SK-N-SH (cell line): ENCODE data around the gene RIPK4. TPM values are rescaled to one million over a fixed set of nuclear protein-coding genes. Genes with fewer than 3 reads are reported as not detected.

Experiments
- CTCF ChIA-PET: fragments of 300-600, 350-600 bp; formaldehyde crosslinking; extraction: SDS; loops from one replicate; lab custom pipeline; 2021; lab: Yijun Ruan, JAX
- POLR2A ChIA-PET: fragments of 350-600 bp; sonication (Branson Sonifier 250); formaldehyde crosslinking; extraction: SDS; loops from one replicate; lab custom pipeline; 2020; ENCODE audit warnings: antibody characterized with exemption, inconsistent platforms; lab: Yijun Ruan, JAX
- DNase-seq: peaks from one replicate; pipeline ENCODE4 v3.0.0; 2012
- H2AFZ ChIP-seq: fragments of 200-600 bp; sonication (generic); 2 replicates; pipeline ENCODE4 v1.8.1; 2016; ENCODE audit warnings: antibody characterized with exemption, mild to moderate bottlenecking, low read depth
- H3F3A ChIP-seq: fragments of 200-600 bp; sonication (generic); replicated peaks from 2 replicates; pipeline ENCODE3; 2016; ENCODE audit warnings: antibody characterized with exemption, mild to moderate bottlenecking; ENCODE audit not compliant: insufficient read depth
- H3K27ac ChIP-seq, 2 experiments: fragments of 200-500 bp in 1 of 2; fragments of 200-600 bp in 1 of 2; sonication (Bioruptor generic) in 1 of 2; sonication (generic), shearing (Covaris generic) in 1 of 2; 2 replicates each; pipeline versions ENCODE4 v1.5.1 to v1.6.1; 2014 to 2016; ENCODE audit warnings: low read depth in 2 of 2, inconsistent platforms in 1 of 2, low read length in 1 of 2, mild to moderate bottlenecking in 1 of 2, mixed read lengths in 1 of 2
- H3K27me3 ChIP-seq: fragments of 200-600 bp; sonication (generic), shearing (Covaris generic); 2 replicates; pipeline ENCODE4 v1.6.1; 2016; ENCODE audit warnings: mixed run types; ENCODE audit not compliant: insufficient read depth
- H3K36me3 ChIP-seq, 2 experiments: fragments of 200-500 bp in 1 of 2; fragments of 200-600 bp in 1 of 2; sonication (Bioruptor generic) in 1 of 2; sonication (generic) in 1 of 2; replicated peaks in 1 of 2; 2 replicates each; pipeline versions ENCODE3 to v1.5.1; 2014 to 2016; ENCODE audit warnings: low read length in 1 of 2, mild to moderate bottlenecking in 1 of 2; ENCODE audit not compliant: insufficient read depth in 2 of 2, control insufficient read depth in 1 of 2
- H3K4me1 ChIP-seq, 2 experiments: fragments of 200-500 bp in 1 of 2; fragments of 200-600 bp in 1 of 2; sonication (Bioruptor generic) in 1 of 2; sonication (generic), shearing (Covaris generic) in 1 of 2; 2 replicates each; pipeline versions ENCODE4 v1.5.1 to v1.6.1; 2014 to 2016; ENCODE audit warnings: low read depth in 1 of 2, low read length in 1 of 2, mixed run types in 1 of 2; ENCODE audit not compliant: insufficient read depth in 2 of 2, control insufficient read depth in 1 of 2
- H3K4me2 ChIP-seq: fragments of 200-600 bp; sonication (generic), shearing (Covaris generic); 2 replicates; pipeline ENCODE4 v1.6.1; 2017; ENCODE audit warnings: mixed run types
- H3K4me3 ChIP-seq, 2 experiments: fragments of 200-500 bp in 1 of 2; fragments of 200-600 bp in 1 of 2; sonication (Bioruptor generic) in 1 of 2; sonication (generic), shearing (Covaris generic) in 1 of 2; 2 replicates each; pipeline versions ENCODE4 v1.5.1 to v1.8.1; 2014 to 2016; ENCODE audit warnings: low read depth in 2 of 2, inconsistent platforms in 1 of 2, low read length in 1 of 2, mild to moderate bottlenecking in 1 of 2, mixed read lengths in 1 of 2, moderate library complexity in 1 of 2
- H3K79me2 ChIP-seq: fragments of 200-600 bp; sonication (generic); 2 replicates; pipeline ENCODE4 v1.8.1; 2017; ENCODE audit warnings: mild to moderate bottlenecking; ENCODE audit not compliant: insufficient read depth
- H3K9ac ChIP-seq: fragments of 200-600 bp; sonication (generic); 2 replicates; pipeline ENCODE4 v1.6.1; 2017; ENCODE audit warnings: mixed run types
- H3K9me2 ChIP-seq: fragments of 200-600 bp; sonication (generic); 2 replicates; pipeline ENCODE4 v1.6.1; 2017; ENCODE audit warnings: mixed run types
- H3K9me3 ChIP-seq: fragments of 200-600 bp; sonication (generic); 2 replicates; pipeline ENCODE4 v1.6.1; 2017; ENCODE audit warnings: mixed run types, mild to moderate bottlenecking, moderate library complexity
- H4K20me1 ChIP-seq: fragments of 200-600 bp; sonication (generic); 2 replicates; pipeline ENCODE4 v1.6.1; 2017; ENCODE audit warnings: mild to moderate bottlenecking, mixed run types; ENCODE audit not compliant: insufficient read depth
- ELF1 ChIP-seq: IDR thresholded peaks from 2 replicates; pipeline ENCODE4 v1.4.0; 2012
- EP300 ChIP-seq, 2 experiments: IDR thresholded peaks; 2 replicates each; pipeline versions ENCODE4 v1.4.0 to v1.6.1; 2012; ENCODE audit warnings: borderline replicate concordance in 1 of 2, low read depth in 1 of 2, low read length in 1 of 2
- FOSL2 ChIP-seq: IDR thresholded peaks from 2 replicates; pipeline ENCODE4 v1.4.0; 2012; ENCODE audit warnings: low read depth, mild to moderate bottlenecking, moderate library complexity, borderline replicate concordance
- FOXJ3 ChIP-seq: sonication (generic); formaldehyde crosslinking; IDR thresholded peaks from 2 replicates; pipeline ENCODE4 v1.5.1; 2020; ENCODE audit warnings: mild to moderate bottlenecking, missing genetic modification reagents
- GABPA ChIP-seq: IDR thresholded peaks from 2 replicates; pipeline ENCODE4 v1.4.0; 2012; ENCODE audit warnings: low read depth, mild to moderate bottlenecking
- IRF3 ChIP-seq: fragments of 150-350 bp; IDR thresholded peaks from 2 replicates; pipeline ENCODE4 v1.6.1; 2016; ENCODE audit warnings: mild to moderate bottlenecking, low read depth, low read length
- MAX ChIP-seq: IDR thresholded peaks from 2 replicates; pipeline ENCODE4 v1.4.0; 2012; ENCODE audit warnings: low read depth
- MEF2A ChIP-seq: IDR thresholded peaks from 2 replicates; pipeline ENCODE4 v1.4.0; 2012; ENCODE audit warnings: low read depth, borderline replicate concordance
- MXI1 ChIP-seq: IDR thresholded peaks from 2 replicates; pipeline ENCODE4 v1.6.1; 2012; ENCODE audit warnings: mild to moderate bottlenecking, low read depth, low read length, improper control_type of control experiment
- NFIC ChIP-seq: IDR thresholded peaks from 2 replicates; pipeline ENCODE4 v1.4.0; 2012; ENCODE audit warnings: borderline replicate concordance
- RAD21 ChIP-seq: IDR thresholded peaks from 2 replicates; pipeline ENCODE4 v1.6.1; 2012; ENCODE audit warnings: mild to moderate bottlenecking, low read length
- RCOR1 ChIP-seq: fragments of 150-350 bp; IDR thresholded peaks from 2 replicates; pipeline ENCODE4 v1.6.1; 2017; ENCODE audit warnings: antibody characterized with exemption, low read length
- RXRA ChIP-seq: IDR thresholded peaks from 2 replicates; pipeline ENCODE4 v1.4.0; 2012; ENCODE audit warnings: low read depth, mild to moderate bottlenecking, borderline replicate concordance
- SIN3A ChIP-seq: IDR thresholded peaks from 2 replicates; pipeline ENCODE4 v1.6.1; 2012; ENCODE audit warnings: low read depth, mild to moderate bottlenecking, low read length, moderate library complexity, borderline replicate concordance
- SMC3 ChIP-seq: IDR thresholded peaks from 2 replicates; pipeline ENCODE4 v1.6.1; 2012; ENCODE audit warnings: low read depth, low read length, improper control_type of control experiment
- TEAD4 ChIP-seq: IDR thresholded peaks from 2 replicates; pipeline ENCODE4 v1.4.0; 2012; ENCODE audit warnings: mild to moderate bottlenecking, borderline replicate concordance; ENCODE audit not compliant: insufficient read depth
- WGBS: methylation state at CpG from one replicate; pipeline ENCODE4 v1.1.6; 2017; ENCODE audit warnings: low lambda C conversion rate; 5-methylcytosine and 5-hydroxymethylcytosine counted together
- polyA plus RNA-seq, 3 experiments: library from polyadenylated mRNA; depleted of rRNA; stranded (reverse); fragments of >200 nt; gene quantifications; 2 replicates each; pipeline ENCODE4 v1.2.3, GENCODE V29; 2012
- TF ChIP-seq, protein P1 (sequence below): IDR thresholded peaks from 2 replicates; pipeline ENCODE4 v1.6.1; 2012; ENCODE audit warnings: mild to moderate bottlenecking, low read depth, low read length, moderate library complexity
- TF ChIP-seq, protein P2 (sequence below): fragments of 150-350 bp; IDR thresholded peaks from 2 replicates; pipeline ENCODE4 v1.6.1; 2017; ENCODE audit warnings: antibody characterized with exemption, low read length, low read depth, borderline replicate concordance
- TF ChIP-seq, protein P3 (sequence below): IDR thresholded peaks from 2 replicates; pipeline ENCODE4 v1.4.0; 2012; ENCODE audit warnings: low read depth, borderline replicate concordance
- TF ChIP-seq, protein P4 (sequence below): IDR thresholded peaks from 2 replicates; pipeline ENCODE4; 2012

The RIPK4 gene
- polyA plus RNA-seq, 1 of the 3 experiments (the other 2 are of a cell fraction) = 11.0 TPM

GRCh38 chr21:41805038-41805437, 38.2 kb upstream of the RIPK4 start:
- no peak overlapping the region for H3K9ac ChIP-seq
- H3K79me2 ChIP-seq = no peaks in the 10 kb centered on the region
- TF ChIP-seq, protein P1, sequence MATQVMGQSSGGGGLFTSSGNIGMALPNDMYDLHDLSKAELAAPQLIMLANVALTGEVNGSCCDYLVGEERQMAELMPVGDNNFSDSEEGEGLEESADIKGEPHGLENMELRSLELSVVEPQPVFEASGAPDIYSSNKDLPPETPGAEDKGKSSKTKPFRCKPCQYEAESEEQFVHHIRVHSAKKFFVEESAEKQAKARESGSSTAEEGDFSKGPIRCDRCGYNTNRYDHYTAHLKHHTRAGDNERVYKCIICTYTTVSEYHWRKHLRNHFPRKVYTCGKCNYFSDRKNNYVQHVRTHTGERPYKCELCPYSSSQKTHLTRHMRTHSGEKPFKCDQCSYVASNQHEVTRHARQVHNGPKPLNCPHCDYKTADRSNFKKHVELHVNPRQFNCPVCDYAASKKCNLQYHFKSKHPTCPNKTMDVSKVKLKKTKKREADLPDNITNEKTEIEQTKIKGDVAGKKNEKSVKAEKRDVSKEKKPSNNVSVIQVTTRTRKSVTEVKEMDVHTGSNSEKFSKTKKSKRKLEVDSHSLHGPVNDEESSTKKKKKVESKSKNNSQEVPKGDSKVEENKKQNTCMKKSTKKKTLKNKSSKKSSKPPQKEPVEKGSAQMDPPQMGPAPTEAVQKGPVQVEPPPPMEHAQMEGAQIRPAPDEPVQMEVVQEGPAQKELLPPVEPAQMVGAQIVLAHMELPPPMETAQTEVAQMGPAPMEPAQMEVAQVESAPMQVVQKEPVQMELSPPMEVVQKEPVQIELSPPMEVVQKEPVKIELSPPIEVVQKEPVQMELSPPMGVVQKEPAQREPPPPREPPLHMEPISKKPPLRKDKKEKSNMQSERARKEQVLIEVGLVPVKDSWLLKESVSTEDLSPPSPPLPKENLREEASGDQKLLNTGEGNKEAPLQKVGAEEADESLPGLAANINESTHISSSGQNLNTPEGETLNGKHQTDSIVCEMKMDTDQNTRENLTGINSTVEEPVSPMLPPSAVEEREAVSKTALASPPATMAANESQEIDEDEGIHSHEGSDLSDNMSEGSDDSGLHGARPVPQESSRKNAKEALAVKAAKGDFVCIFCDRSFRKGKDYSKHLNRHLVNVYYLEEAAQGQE = no peak
- TF ChIP-seq ELF1 (no peak), RCOR1 (no peak), SMC3 (no peak), MXI1 (no peak), SIN3A (no peak), RXRA (no peak), NFIC (no peak), FOSL2 (no peak), EP300 (IDR thresholded peaks at IDR 0.05; ENCODE audit: borderline replicate concordance in 1 of 2, low read depth in 1 of 2, low read length in 1 of 2) (no peak), MAX (no peak)
- TF ChIP-seq, protein P2, sequence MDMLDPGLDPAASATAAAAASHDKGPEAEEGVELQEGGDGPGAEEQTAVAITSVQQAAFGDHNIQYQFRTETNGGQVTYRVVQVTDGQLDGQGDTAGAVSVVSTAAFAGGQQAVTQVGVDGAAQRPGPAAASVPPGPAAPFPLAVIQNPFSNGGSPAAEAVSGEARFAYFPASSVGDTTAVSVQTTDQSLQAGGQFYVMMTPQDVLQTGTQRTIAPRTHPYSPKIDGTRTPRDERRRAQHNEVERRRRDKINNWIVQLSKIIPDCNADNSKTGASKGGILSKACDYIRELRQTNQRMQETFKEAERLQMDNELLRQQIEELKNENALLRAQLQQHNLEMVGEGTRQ = no peak
- H3K27ac ChIP-seq = no peak overlapping the region
- no peaks in the 10 kb centered on the region for H3F3A ChIP-seq
- H3K9me3 ChIP-seq = no peaks in the 10 kb centered on the region
- peaks cover 3 to 19% of the 10 kb centered on the region in 2 experiments for H3K36me3 ChIP-seq
- H4K20me1 ChIP-seq = no peaks in the 10 kb centered on the region
- H3K4me2 ChIP-seq = no peak overlapping the region
- no peak overlapping the region for H3K4me3 ChIP-seq
- H3K27me3 ChIP-seq = no peaks in the 10 kb centered on the region
- CTCF ChIA-PET = interaction anchor here (1.3 to 1.9 kb wide), 2 partner anchors 12 to 313 kb away, joined by 4 to 8 read pairs; no protein-coding TSS in a partner anchor
- no peak for DNase-seq
- no peak overlapping the region for H2AFZ ChIP-seq
- 93% methylated on average over 10 of the region's 10 CpGs for WGBS
- no peaks in the 10 kb centered on the region for H3K9me2 ChIP-seq
- POLR2A ChIA-PET = no interaction called here
- no peaks in the 10 kb centered on the region for H3K4me1 ChIP-seq

- H3F3A ChIP-seq = no peaks in the 10 kb centered on the region
- no peaks in the 10 kb centered on the region for H3K9me2 ChIP-seq
- no peak for DNase-seq
- WGBS = 91% methylated on average over 3 of the region's 10 CpGs
- H3K9me3 ChIP-seq = no peaks in the 10 kb centered on the region
- H3K4me2 ChIP-seq = no peak overlapping the region
- H3K4me1 ChIP-seq = no peaks in the 10 kb centered on the region
- no peak overlapping the region for H3K4me3 ChIP-seq
- no peak overlapping the region for H2AFZ ChIP-seq
- H3K27me3 ChIP-seq = no peaks in the 10 kb centered on the region
- no peak overlapping the region for H3K27ac ChIP-seq
- POLR2A ChIA-PET = no interaction called here
- peaks cover 3 to 21% of the 10 kb centered on the region in 2 experiments for H3K36me3 ChIP-seq
- CTCF ChIA-PET = interaction anchor here (1.3 to 1.9 kb wide), 2 partner anchors 12 to 313 kb away, joined by 4 to 8 read pairs; no protein-coding TSS in a partner anchor
- TF ChIP-seq MEF2A (no peak), FOXJ3 (no peak), RCOR1 (no peak), FOSL2 (no peak), RAD21 (no peak), TEAD4 (no peak), GABPA (no peak), IRF3 (no peak), SIN3A (no peak)
- TF ChIP-seq, protein P3, sequence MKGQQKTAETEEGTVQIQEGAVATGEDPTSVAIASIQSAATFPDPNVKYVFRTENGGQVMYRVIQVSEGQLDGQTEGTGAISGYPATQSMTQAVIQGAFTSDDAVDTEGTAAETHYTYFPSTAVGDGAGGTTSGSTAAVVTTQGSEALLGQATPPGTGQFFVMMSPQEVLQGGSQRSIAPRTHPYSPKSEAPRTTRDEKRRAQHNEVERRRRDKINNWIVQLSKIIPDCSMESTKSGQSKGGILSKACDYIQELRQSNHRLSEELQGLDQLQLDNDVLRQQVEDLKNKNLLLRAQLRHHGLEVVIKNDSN = no peak
- TF ChIP-seq, protein P4, sequence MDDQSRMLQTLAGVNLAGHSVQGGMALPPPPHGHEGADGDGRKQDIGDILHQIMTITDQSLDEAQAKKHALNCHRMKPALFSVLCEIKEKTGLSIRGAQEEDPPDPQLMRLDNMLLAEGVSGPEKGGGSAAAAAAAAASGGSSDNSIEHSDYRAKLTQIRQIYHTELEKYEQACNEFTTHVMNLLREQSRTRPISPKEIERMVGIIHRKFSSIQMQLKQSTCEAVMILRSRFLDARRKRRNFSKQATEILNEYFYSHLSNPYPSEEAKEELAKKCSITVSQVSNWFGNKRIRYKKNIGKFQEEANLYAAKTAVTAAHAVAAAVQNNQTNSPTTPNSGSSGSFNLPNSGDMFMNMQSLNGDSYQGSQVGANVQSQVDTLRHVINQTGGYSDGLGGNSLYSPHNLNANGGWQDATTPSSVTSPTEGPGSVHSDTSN = no peak
- H3K79me2 ChIP-seq = no peaks in the 10 kb centered on the region
- no peak overlapping the region for H3K9ac ChIP-seq
- H4K20me1 ChIP-seq = no peaks in the 10 kb centered on the region
Observed at GRCh38 chr21:41804381-41804780, 37.5 kb upstream of the RIPK4 start.
